HAP-1 (cell line): ENCODE measurements around the gene CDH9.

Experiments
- DNase-seq, 2 experiments: peaks; one replicate each; pipeline ENCODE4 v3.0.0-alpha.2; 2016 to 2020; ENCODE audit warnings: low spot score in 2 of 2
- H3K27me3 ChIP-seq: fragments of 250-450 bp; sonication (Bioruptor Pico); 2 replicates; pipeline ENCODE4 v1.5.1; 2020; ENCODE audit warnings: low read depth, mild to moderate bottlenecking, moderate library complexity
- H3K36me3 ChIP-seq: fragments of 250-450 bp; sonication (Bioruptor Pico); replicated peaks from 2 replicates; pipeline ENCODE4 v1.5.1; 2020; ENCODE audit warnings: mild to moderate bottlenecking
- H3K4me1 ChIP-seq: fragments of 250-450 bp; sonication (Bioruptor Pico); 2 replicates; pipeline ENCODE4 v1.5.1; 2020; ENCODE audit warnings: mild to moderate bottlenecking
- H3K4me3 ChIP-seq: fragments of 250-450 bp; sonication (Bioruptor Pico); 2 replicates; pipeline ENCODE4 v1.5.1; 2020; ENCODE audit warnings: mild to moderate bottlenecking, moderate library complexity
- H3K9me3 ChIP-seq: fragments of 250-450 bp; sonication (Bioruptor Pico); 2 replicates; pipeline ENCODE4 v1.5.1; 2020; ENCODE audit warnings: mild to moderate bottlenecking, moderate library complexity
- in situ Hi-C: fragments of 300-500 bp; cut with MboI; formaldehyde crosslinking; loops from 3 replicates; pipeline ENCODE4 v1.14.3; 2020; ENCODE audit warnings: low sequenced_read_pairs, inconsistent platforms, mixed read lengths

CDH9 gene

DNA sequence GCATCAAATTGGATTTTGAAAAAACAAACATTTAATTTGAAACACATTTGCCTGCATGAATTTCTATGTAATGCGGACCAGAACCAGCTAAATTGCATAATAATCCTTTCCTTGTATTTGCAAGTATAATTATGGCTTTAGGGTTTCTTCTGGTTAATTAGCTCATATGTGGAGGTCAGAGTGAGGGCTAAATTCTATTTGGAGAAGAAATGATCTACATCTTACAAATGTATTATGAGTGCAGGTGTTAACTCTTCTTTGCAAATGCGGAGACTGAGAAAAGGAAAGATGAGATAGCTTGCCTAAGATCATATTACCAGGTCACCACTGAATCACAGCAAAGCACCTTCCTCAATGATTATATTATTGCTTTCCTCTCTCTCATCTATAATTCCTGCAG is 194.7 kb downstream of the CDH9 start:
- no peak for DNase-seq
- Histone ChIP-seq H3K4me3 (no peak overlapping the region), H3K27me3 (no peaks in the 10 kb centered on the region), H3K4me1 (peaks cover 7% of the 10 kb centered on the region), H3K36me3 (no peaks in the 10 kb centered on the region), H3K9me3 (no peaks in the 10 kb centered on the region)
- in situ Hi-C loops = no loop called here

- in situ Hi-C loops = no loop called here
- Histone ChIP-seq H3K4me3 (no peak overlapping the region), H3K27me3 (no peaks in the 10 kb centered on the region), H3K9me3 (no peaks in the 10 kb centered on the region), H3K4me1 (no peaks in the 10 kb centered on the region), H3K36me3 (no peaks in the 10 kb centered on the region)
- no peak for DNase-seq
Observed at GRCh38 chr5:26833596-26833995, 204.8 kb downstream of the CDH9 start.
